ENCODE results near the gene CLEC16A.
A peak's percentile ranks its signal among the peaks of the same experiment; 100 is the strongest.

CLEC16A gene

GRCh38 chr16:10997485-10997884 is 53.1 kb downstream of the CLEC16A start:
- in situ Hi-C loops (cut with MboI; ENCODE audit: low pct_unique_long_range_greater_than_20kb, low sequenced_read_pairs): no loop called here
- DNase-seq: no peak

- DNase-seq: no peak
- in situ Hi-C loops (cut with MboI; ENCODE audit: low pct_unique_long_range_greater_than_20kb, low sequenced_read_pairs): no loop called here
These were observed 54.9 kb downstream of the CLEC16A start for GRCh38 chr16:10999300-10999699.

GRCh38 chr16:11001611-11002010 is 57.2 kb downstream of the CLEC16A start:
- DNase-seq: no peak
- in situ Hi-C loops (cut with MboI; ENCODE audit: low pct_unique_long_range_greater_than_20kb, low sequenced_read_pairs): no loop called here

- in situ Hi-C loops (cut with MboI; ENCODE audit: low pct_unique_long_range_greater_than_20kb, low sequenced_read_pairs): no loop called here
- DNase-seq: no peak
These were observed 58.8 kb downstream of the CLEC16A start for GRCh38 chr16:11003141-11003540.

DNA sequence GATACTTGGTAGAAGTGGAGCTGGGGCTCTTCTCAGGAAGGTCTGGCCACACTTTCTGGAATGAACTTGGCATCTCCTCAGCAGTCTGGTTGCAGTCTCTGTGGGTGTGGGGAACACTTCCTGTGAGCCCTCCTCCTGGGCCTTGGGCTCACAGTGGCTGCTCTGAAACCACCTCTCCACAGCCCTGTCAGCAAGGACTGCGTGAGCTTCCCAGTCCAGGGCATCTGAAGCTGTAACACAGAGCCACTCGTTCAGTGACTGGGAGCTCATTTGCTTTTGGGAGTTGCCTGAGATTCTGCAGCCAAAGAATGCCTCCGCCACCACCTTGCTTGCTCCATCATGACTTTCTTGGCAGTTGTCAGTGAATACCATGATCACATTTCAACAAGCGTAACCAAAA is 60.0 kb downstream of the CLEC16A start:
- no peak for DNase-seq
- in situ Hi-C loops (cut with MboI; ENCODE audit: low pct_unique_long_range_greater_than_20kb, low sequenced_read_pairs): no loop called here

DNA sequence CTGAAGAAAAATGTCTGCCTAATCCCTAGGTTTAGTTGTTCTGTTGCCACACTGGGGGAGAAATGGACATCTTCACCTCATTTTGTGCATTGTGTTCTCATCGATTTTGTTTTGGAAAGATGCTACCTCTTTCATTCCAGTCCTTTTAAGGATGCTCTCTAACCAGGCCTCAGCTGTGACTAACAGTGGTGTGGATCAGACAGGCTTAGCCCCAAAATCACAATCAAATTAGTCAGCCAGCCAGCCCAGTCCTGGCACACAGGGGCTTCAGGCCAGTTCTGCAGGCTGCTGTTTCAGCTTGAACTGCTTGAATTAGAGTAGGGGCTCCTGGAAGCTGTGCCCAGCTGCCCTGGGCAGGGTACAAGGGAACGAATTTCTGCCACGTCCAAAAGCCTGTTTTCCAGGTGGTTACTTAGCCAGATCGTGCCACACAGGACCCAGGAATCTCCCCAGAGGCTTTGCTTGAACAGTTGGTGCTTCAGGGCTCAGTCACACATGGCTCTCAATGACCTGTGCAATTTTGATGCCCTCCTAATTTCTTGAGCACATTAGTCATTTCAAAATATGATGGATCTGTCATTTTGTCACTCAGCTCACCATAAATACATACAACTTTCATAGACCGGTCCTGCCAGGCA is 60.7 kb downstream of the CLEC16A start:
- DNase-seq: no peak

GRCh38 chr16:11005611-11005975 is 61.2 kb downstream of the CLEC16A start:
- in situ Hi-C loops (cut with MboI; ENCODE audit: low pct_unique_long_range_greater_than_20kb, low sequenced_read_pairs): no loop called here
- no peak for DNase-seq

More for the DNA sequence above, 60.7 kb downstream of the CLEC16A start:
- in situ Hi-C loops (cut with MboI; ENCODE audit: low pct_unique_long_range_greater_than_20kb, low sequenced_read_pairs): no loop called here

DNA sequence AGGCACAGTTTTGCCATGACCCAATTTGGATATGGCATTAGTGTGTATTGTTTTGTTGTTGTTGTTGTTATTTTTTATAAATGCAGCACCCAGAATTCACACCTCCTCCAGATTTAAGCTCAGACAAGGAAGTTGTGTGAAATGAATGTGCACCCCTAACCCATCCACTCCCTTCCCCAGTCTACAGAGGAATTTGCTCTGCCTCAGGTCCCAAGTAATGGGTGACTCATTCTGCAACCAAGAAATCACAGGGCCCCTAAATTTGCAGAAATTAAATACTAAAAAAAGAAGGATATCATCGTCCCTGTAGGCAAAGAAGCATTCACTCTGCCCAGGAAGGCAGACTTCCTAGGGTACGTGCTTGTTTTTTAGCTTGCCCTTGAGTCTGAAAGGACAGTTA is 62.3 kb downstream of the CLEC16A start:
- in situ Hi-C loops (cut with MboI; ENCODE audit: low pct_unique_long_range_greater_than_20kb, low sequenced_read_pairs): no loop called here
- no peak for DNase-seq

- peak; percentile 19 for DNase-seq
- in situ Hi-C loops (cut with MboI; ENCODE audit: low pct_unique_long_range_greater_than_20kb, low sequenced_read_pairs): no loop called here
These were observed 63.4 kb downstream of the CLEC16A start for GRCh38 chr16:11007714-11008280.

- in situ Hi-C loops (cut with MboI; ENCODE audit: low pct_unique_long_range_greater_than_20kb, low sequenced_read_pairs): no loop called here
- DNase-seq: no peak
These were observed 64.8 kb downstream of the CLEC16A start for GRCh38 chr16:11009027-11009755.

DNA sequence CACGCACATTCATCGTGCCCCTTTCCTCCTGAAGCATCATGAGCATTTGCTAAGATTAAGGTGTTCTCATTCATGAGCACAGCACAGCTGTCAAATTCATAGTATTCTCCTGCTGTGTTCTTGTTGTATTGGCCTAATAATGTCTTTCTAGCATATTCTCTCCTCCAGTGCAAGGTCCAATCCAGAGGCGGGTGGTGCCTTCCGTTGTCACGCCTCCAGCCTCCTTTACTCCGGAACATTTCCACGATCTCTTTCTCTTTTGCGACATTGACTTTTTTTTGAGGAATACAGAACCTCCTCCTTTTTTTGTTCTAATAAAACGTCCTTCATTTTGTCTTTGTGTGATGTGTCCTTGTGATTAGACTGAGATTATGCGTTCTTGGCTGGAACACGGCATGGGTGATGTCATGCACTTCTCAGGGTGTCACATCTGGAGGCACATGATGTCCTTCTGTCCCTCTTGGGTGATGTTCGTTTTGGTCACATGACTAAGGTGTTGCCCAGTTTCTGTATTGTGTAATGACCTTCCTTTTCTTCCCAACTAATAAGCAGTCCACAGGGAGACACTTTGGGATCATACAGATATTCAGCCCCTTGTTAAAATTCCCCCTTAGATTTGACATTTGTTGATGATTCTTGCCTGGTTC is 66.3 kb downstream of the CLEC16A start:
- in situ Hi-C loops (cut with MboI; ENCODE audit: low pct_unique_long_range_greater_than_20kb, low sequenced_read_pairs): no loop called here
- no peak for DNase-seq

DNA sequence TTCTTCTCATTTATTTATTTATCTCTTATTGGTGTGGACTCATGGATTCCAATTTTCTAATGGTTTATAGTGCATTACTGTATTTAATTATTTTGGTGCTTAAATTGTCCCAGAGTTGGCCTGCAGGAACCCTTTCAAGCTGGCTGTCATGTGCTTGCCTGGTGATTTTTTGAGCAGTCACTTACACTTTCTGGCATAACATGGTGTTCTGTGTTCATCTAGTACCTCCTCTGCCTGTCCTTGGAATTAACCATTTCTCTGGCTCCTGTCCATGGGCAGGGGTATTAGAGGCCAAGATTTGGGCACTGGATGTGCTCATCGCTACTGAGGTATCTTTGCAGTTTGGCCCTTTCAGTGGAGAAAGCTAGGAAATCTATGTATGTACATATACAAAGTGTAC is 67.0 kb downstream of the CLEC16A start:
- in situ Hi-C loops (cut with MboI; ENCODE audit: low pct_unique_long_range_greater_than_20kb, low sequenced_read_pairs): no loop called here
- DNase-seq: no peak

- in situ Hi-C loops (cut with MboI; ENCODE audit: low pct_unique_long_range_greater_than_20kb, low sequenced_read_pairs): no loop called here
These were observed 68.5 kb downstream of the CLEC16A start for GRCh38 chr16:11012841-11013240.

GRCh38 chr16:11014136-11014535 is 69.8 kb downstream of the CLEC16A start:
- DNase-seq: no peak
- in situ Hi-C loops (cut with MboI; ENCODE audit: low pct_unique_long_range_greater_than_20kb, low sequenced_read_pairs): no loop called here

More at GRCh38 chr16:11012841-11013240, 68.5 kb downstream of the CLEC16A start:
- DNase-seq: no peak

DNA sequence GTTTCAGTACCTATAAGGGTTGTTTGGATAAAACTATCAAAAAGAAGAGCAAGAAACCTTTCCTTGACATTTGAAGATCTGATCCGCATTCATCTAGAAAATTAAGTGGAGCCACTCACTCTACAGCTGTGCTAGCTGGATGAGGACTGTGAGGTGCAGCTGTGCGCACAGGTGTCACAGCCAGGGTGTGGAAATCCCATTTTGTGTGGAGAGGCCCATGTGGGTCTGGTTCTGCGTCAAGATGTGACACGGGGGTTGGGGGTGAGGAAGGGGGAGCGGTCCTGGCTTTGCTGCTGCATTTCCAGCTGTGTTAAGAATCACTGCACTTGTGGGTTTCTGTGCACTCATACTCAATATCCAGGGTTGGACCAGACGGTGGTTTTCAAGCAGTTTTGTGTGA is 70.7 kb downstream of the CLEC16A start:
- DNase-seq: no peak
- in situ Hi-C loops (cut with MboI; ENCODE audit: low pct_unique_long_range_greater_than_20kb, low sequenced_read_pairs): no loop called here

DNA sequence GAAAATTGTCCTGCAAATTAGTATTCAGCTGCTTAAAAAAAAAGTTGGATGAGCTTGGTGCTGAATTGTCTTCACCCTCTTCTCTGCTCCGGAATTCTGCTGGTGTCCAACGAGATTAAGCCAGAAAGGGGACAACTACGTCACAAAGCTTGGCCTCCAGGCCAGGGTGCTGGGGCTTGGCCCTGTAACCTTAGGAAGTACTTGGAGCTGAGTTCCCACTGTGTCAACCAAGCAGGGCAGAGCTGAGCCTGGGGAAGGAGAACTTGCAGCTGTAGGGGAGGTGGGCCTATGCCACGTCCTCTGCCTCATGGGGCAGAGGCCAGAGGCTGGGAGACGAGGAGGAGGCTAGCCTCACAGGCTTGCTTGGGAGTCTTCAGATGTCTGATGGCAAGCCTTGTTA is 71.2 kb downstream of the CLEC16A start:
- DNase-seq: no peak
- in situ Hi-C loops (cut with MboI; ENCODE audit: low pct_unique_long_range_greater_than_20kb, low sequenced_read_pairs): no loop called here

DNA sequence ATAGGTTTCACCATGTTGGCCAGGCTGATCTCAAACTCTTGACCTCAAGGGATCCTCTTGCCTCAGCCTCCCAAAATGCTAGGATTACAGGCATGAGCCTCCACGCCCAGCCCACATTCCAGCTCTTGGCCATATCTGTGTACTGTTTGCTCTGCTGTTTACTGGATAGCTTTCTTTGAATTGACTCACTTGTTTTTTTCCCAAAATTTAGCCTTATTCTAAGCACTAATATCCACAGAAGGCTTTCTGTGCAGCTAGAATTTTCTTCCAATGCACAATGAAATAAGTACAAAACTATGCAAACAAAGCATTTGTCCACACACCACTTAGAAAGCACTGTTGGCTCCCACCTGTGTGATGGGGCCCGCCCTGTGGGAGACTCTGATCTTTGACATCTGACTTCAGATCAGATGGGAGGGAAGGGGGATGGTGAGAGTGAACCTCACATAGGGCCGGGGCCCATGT is 72.2 kb downstream of the CLEC16A start:
- DNase-seq: no peak
- in situ Hi-C loops (cut with MboI; ENCODE audit: low pct_unique_long_range_greater_than_20kb, low sequenced_read_pairs): no loop called here

DNA sequence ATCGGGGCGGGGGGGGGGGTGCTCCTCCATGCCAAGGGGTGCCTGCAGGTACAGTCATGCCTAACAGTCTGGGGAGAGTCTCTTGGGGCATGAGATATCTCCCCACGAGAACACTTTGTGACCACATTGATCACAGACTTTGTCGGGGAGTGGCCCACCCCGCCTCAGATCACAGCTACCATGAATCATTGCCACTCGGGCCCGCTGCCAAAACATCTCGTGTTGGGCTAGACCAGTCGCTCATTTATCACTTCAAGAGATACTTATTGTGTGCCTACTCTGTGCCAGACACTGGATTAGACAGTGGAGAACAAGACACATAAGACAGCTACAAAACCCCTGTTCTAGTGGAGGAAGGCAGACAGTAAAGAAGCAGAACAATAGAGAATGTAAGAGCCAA is 72.6 kb downstream of the CLEC16A start:
- in situ Hi-C loops (cut with MboI; ENCODE audit: low pct_unique_long_range_greater_than_20kb, low sequenced_read_pairs): no loop called here
- DNase-seq: no peak

- no peak for DNase-seq
- in situ Hi-C loops (cut with MboI; ENCODE audit: low pct_unique_long_range_greater_than_20kb, low sequenced_read_pairs): no loop called here
These were observed 73.1 kb downstream of the CLEC16A start for GRCh38 chr16:11017499-11017898.

DNA sequence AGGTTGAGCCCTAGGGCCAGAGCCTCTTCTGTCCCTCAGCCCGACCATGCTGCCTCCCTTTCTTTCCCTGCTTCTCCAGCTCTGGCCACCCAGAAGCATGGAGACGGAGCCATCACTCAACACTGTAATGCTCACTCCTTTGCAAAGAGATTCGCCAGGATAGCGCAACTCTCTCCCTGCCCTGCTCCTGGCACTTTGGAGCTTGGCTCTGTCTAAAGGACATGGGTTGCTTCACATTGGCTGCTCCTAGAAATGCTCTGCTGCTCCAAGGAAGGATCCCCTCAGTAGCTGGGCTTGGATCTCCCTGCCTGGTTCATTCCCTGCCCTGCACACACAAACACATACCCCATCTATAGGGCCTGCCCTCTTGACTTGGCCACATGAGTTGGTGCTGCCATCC is 76.0 kb downstream of the CLEC16A start:
- in situ Hi-C loops (cut with MboI; ENCODE audit: low pct_unique_long_range_greater_than_20kb, low sequenced_read_pairs): no loop called here
- no peak for DNase-seq

Data from KBM-7 (cell line).